Renal pelvis (tissue), 12 donors: ENCODE data around the gene ZNF506. TPM values are rescaled to one million over a fixed set of nuclear protein-coding genes. Genes with fewer than 3 reads are reported as not detected.
"Not testable (repeated sequence)": the region's sequence is repeated elsewhere in the genome, so short reads cannot be mapped to it uniquely, and the experiment has no call there.

ENCODE experiments used
- DNase-seq: peaks from one replicate; pipeline ENCODE4 v3.0.0-alpha.2; 2013
- long read RNA-seq, 16 experiments: transcript quantifications; one replicate each; lab custom pipeline, GENCODE V29; 2026
- polyA plus RNA-seq, 3 donors: library from polyadenylated mRNA; unstranded; fragments of 120-200 nt; gene quantifications; one replicate each; pipeline ENCODE4 v1.2.1, GENCODE V29; 2013; ENCODE audit not compliant: insufficient read length in 3 of 3

Gene ZNF506
- polyA plus RNA-seq = 10 to 100 TPM; 27.4 to 41.0 (median 34.3) TPM
- long read RNA-seq, donor 1, full-length matches to known transcripts = 12 of 19 reads
- long read RNA-seq, donor 1, partial matches to known transcripts = 7 of 19 reads
- long read RNA-seq, donor 1, other reads (novel, unspliced or antisense) = 0 of 19 reads
- long read RNA-seq, donor 2, full-length matches to known transcripts = 12 of 27 reads
- long read RNA-seq, donor 2, partial matches to known transcripts = 15 of 27 reads
- long read RNA-seq, donor 2, other reads (novel, unspliced or antisense) = 0 of 27 reads
- long read RNA-seq, donor 3, full-length matches to known transcripts = 13 of 13 reads
- long read RNA-seq, donor 3, partial matches to known transcripts = 0 of 13 reads
- long read RNA-seq, donor 3, other reads (novel, unspliced or antisense) = 0 of 13 reads
- long read RNA-seq, donor 4, full-length matches to known transcripts = 14 of 24 reads
- long read RNA-seq, donor 4, partial matches to known transcripts = 10 of 24 reads
- long read RNA-seq, donor 4, other reads (novel, unspliced or antisense) = 0 of 24 reads
- long read RNA-seq, donor 5, full-length matches to known transcripts = 7 of 12 reads
- long read RNA-seq, donor 5, partial matches to known transcripts = 5 of 12 reads
- long read RNA-seq, donor 5, other reads (novel, unspliced or antisense) = 0 of 12 reads
- long read RNA-seq, donor 6, full-length matches to known transcripts = 17 of 34 reads
- long read RNA-seq, donor 6, partial matches to known transcripts = 17 of 34 reads
- long read RNA-seq, donor 6, other reads (novel, unspliced or antisense) = 0 of 34 reads
- long read RNA-seq, donor 7, full-length matches to known transcripts = 24 of 74 reads
- long read RNA-seq, donor 7, partial matches to known transcripts = 45 of 74 reads
- long read RNA-seq, donor 7, other reads (novel, unspliced or antisense) = 5 of 74 reads
- long read RNA-seq, donor 8, full-length matches to known transcripts = 6 of 6 reads
- long read RNA-seq, donor 8, partial matches to known transcripts = 0 of 6 reads
- long read RNA-seq, donor 8, other reads (novel, unspliced or antisense) = 0 of 6 reads
- long read RNA-seq, donor 9, full-length matches to known transcripts = 19 of 34 reads
- long read RNA-seq, donor 9, partial matches to known transcripts = 15 of 34 reads
- long read RNA-seq, donor 9, other reads (novel, unspliced or antisense) = 0 of 34 reads
- long read RNA-seq, donor 10, full-length matches to known transcripts = 10 of 29 reads
- long read RNA-seq, donor 10, partial matches to known transcripts = 19 of 29 reads
- long read RNA-seq, donor 10, other reads (novel, unspliced or antisense) = 0 of 29 reads
- long read RNA-seq, donor 11, full-length matches to known transcripts = 8 of 19 reads
- long read RNA-seq, donor 11, partial matches to known transcripts = 11 of 19 reads
- long read RNA-seq, donor 11, other reads (novel, unspliced or antisense) = 0 of 19 reads
- long read RNA-seq, donor 12, full-length matches to known transcripts = 20 of 58 reads
- long read RNA-seq, donor 12, partial matches to known transcripts = 38 of 58 reads
- long read RNA-seq, donor 12, other reads (novel, unspliced or antisense) = 0 of 58 reads
- long read RNA-seq, donor 13, full-length matches to known transcripts = 18 of 49 reads
- long read RNA-seq, donor 13, partial matches to known transcripts = 31 of 49 reads
- long read RNA-seq, donor 13, other reads (novel, unspliced or antisense) = 0 of 49 reads
- long read RNA-seq, donor 14 = 0 reads
- long read RNA-seq, donor 15 = 0 reads
- long read RNA-seq, donor 16, full-length matches to known transcripts = 14 of 43 reads
- long read RNA-seq, donor 16, partial matches to known transcripts = 19 of 43 reads
- long read RNA-seq, donor 16, other reads (novel, unspliced or antisense) = 10 of 43 reads

DNA sequence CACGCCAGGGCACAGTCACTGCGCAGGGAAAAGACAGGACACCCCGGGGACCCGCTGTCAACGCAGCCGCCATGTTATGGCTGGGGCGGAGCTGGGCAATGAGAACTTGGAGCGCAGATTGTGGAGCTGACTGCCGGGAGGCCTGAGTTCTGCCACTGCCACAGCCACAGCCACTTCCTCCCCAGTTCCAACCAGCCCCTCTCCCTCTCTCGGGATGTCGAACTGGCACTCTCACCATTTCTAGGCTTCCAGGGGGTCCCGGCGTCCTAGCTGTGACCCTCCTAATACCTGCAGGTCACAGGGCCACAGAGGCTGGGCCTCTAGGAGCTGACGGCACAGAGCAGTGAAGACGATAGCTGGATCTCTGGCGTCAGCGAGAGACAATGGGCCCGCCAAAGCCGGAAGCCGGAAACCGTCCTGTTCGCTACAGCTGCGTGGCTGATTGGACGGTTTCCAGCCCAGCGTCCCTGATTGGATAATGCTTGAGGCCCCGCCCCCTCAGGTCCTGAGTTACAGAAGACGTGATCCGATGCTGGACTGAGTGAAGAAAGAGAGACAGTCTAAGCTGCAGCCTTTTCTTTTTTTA lies at the start of gene ZNF506:
Gene ZNF506, minus strand, starts transcription at position 385 of the 586 bp plus-strand sequence. Its CDS starts 147 bp downstream, at position 238.
- peak; percentile 99 for DNase-seq

DNA sequence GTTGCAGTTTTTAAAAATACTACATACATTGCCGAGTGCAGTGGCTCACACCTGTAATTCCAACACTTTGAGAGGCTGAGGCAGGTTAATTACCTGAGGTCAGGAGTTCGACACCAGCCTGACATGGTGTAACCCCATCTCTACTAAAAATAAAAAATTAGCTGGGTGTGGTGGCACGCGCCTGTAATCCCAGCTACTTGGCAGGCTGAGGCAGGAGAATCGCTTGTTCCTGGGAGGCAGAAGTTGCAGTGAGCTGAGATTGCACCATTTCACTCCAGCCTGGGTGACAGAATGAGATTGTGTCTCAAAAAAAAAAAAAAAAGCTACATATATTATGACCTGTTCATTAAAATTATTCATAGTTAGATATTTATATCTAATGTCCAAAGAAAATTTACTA lies 48.5 kb upstream of the ZNF506 start:
- DNase-seq = not testable (repeated sequence)

- peak; percentile 64 for DNase-seq
Measured at GRCh38 chr19:19866611-19867248, 45.2 kb upstream of the ZNF506 start.

GRCh38 chr19:19865750-19866610 lies 44.4 kb upstream of the ZNF506 start, which contains the start of gene ZNF253:
TSS of gene ZNF253 (plus strand) at chr19:19865882. CDS start at chr19:19865997, 115 bp downstream.
- peak; percentile 99 for DNase-seq

GRCh38 chr19:19860756-19861390 lies 39.3 kb upstream of the ZNF506 start:
- peak; percentile 86 for DNase-seq

DNA sequence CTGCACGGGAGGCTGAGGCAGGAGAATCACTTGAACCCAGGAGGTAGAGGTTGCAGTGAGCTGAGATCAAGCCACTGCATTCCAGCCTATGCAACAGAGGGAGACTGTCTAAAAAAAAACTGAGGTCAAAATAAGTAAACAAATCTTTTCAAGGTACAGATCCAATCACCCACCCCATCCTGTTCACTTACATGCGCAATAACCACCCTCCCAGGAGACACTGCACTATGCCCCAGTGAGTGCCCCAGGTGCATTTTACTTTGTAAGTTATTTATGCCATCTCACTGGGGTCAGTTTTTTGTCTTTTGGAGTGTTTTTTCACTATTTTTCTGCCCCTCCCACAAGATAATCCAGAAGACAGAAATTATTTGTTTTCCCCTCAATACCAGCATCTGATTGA lies 37.2 kb upstream of the ZNF506 start:
- no peak for DNase-seq

GRCh38 chr19:19851740-19852139 lies 30.2 kb upstream of the ZNF506 start:
- DNase-seq = not testable (repeated sequence)

DNA sequence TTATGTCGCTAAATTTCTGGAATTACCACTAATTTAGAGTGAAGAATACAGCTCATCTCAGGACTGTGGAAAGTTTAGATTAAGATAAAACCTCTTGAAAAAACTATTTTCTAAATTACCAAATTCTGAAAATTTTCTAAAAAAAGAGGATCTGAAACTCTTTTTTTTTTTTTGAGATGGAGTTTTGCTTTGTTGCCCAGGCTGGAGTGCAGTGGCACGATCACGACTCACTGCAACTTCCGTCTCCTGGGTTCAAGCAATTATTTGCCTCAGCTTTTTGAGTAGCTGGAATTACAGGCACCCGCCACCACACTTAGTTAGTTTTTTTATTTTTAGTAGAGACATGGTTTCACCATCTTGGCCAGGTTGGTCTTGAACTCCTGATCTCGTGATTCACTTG lies 27.5 kb upstream of the ZNF506 start:
- no peak for DNase-seq

DNA sequence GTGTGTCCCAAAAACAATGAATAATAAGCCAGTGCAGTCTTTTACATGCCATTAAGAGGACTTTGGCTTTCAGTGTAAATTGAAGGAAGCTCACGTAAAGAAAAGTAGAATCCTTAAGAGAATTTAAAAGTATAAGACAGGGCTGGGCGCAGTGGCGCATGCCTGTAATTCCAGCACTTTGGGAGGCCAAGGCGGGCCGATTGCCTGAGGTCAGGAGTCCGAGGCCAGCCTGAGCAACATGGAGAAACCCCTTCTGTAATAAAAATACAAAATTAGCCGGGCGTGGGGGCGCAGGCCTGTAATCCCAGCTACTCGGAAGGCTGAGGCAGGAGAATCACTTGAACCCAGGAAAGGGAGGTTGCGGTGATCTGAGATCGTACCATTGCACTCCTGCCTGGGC lies 26.2 kb upstream of the ZNF506 start:
- no peak for DNase-seq

DNA sequence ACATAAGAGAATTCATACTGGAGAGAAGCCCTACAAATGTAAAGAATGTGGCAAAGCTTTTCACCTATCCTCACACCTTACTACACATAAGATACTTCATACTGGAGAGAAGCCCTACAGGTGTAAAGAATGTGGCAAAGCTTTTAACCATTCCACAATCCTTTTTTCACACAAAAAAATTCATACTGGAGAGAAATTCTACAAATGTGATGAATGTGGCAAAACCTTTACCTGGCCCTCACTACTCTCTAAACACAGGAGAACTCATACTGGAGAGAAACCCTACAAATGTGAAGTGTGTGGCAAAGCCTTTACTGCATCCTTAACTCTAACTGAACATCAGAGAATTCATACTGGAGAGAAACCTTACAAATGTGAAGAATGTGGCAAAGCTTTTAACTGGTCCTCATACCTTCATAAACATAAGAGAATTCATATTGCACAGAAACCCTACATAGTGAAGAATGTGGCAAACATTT lies 14.0 kb upstream of the ZNF506 start:
- DNase-seq = no peak

DNA sequence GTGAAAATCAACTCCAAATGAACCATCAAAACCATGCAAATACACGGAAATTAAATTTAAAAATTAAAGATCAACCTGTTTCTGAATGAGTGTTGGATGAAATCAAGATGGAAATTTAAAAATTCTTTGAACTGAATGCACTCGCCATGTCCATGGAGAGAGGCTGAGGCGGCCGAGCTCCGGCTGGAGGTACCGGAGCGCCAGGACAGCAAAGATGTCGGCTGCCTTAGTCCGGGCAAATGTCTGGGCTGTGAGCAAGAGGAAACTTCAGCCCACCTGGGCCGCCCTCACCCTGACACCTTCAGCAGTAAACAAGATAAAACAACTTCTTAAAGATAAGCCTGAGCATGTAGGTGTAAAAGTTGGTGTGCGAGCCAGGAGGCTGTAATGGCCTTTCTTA lies 5.3 kb upstream of the ZNF506 start:
- no peak for DNase-seq

DNA sequence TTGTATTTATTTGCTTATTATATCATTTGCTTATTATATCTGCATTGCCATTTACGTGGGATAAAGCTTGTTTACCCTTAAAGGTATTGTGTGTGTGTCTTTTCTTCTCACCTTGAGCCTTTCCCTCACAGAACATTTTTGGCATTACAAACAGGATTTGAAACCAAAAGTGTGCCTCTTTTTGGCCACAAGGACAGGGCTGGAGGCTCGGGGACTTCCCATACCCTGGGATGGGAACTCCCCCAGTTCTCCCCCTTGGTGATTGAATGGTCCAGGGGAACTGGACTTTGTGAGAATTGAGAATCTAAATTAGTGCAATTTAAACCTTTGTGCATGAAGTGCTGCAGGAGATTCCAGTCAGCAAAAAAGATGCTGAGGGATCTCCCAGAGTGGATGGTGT lies 2.4 kb upstream of the ZNF506 start:
- DNase-seq = no peak

- DNase-seq = peak; percentile 16
Measured at GRCh38 chr19:19821976-19822375, 426 bp upstream of the ZNF506 start.

GRCh38 chr19:19820774-19821320 lies 703 bp downstream of the ZNF506 start:
- DNase-seq = no peak

- no peak for DNase-seq
Measured at GRCh38 chr19:19817357-19817756, 4.2 kb downstream of the ZNF506 start.

DNA sequence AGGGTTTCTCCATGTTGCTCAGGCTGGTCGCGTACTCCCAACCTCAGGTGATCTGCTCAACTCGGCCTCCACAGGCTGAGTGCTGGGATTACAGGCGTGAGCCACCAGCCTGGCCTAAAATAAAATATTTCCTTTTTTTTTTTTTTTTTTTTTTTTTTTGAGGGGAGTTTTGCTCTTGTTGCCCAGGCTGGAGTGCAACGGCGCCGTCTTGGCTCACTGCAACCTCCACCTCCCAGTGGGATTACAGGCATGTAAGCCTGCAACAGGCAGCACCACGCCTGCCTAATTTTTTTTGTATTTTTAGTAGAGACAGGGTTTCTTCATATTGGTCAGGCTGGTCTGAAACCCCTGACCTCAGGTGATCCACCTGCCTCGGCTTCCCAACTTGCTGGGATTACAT lies 4.9 kb downstream of the ZNF506 start:
- no peak for DNase-seq

DNA sequence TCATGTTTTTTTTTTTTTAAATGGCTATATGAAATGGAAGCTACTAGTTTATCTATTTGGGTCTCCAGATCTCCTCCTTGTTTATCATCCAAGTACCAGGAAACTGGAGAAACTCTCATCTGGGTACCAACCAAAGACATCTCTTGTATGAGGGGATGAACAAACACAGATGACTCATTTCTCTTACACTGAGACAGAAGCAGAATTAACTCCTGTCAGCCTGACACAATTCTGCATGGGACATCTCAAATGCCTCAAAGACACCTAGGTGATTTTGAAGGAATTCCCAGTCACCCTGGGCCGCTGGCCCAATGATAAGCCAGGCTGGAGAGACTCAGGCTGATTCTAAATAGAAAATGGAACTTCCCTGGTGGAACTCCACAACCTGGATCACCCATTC lies 9.6 kb downstream of the ZNF506 start:
- not testable (repeated sequence) for DNase-seq
